Measurements from ENCODE around the gene HLA-DQB1.
"Not testable (repeated sequence)": the region's sequence is repeated elsewhere in the genome, so short reads cannot be mapped to it uniquely, and the experiment has no call there.

HLA-DQB1 gene

GRCh38 chr6:32664354-32664753 lies 2.1 kb downstream of the HLA-DQB1 start:
- no peak overlapping the region for H3K27ac ChIP-seq
- no peak for DNase-seq (ENCODE audit: low read depth, low spot score)

- DNase-seq (ENCODE audit: low read depth, low spot score): no peak
- H3K27ac ChIP-seq: no peak overlapping the region
Measured at GRCh38 chr6:32662836-32663235, 3.6 kb downstream of the HLA-DQB1 start.

GRCh38 chr6:32662099-32662498 lies 4.4 kb downstream of the HLA-DQB1 start:
- no peak for DNase-seq (ENCODE audit: low read depth, low spot score)
- H3K27ac ChIP-seq: no peak overlapping the region

GRCh38 chr6:32659856-32660595 lies 6.4 kb downstream of the HLA-DQB1 start:
- DNase-seq (ENCODE audit: low read depth, low spot score): no peak
- H3K27ac ChIP-seq: no peak overlapping the region

- H3K27ac ChIP-seq: no peak overlapping the region
Measured at GRCh38 chr6:32658268-32658897, 8.1 kb downstream of the HLA-DQB1 start.

GRCh38 chr6:32657819-32658218 lies 8.6 kb downstream of the HLA-DQB1 start:
- DNase-seq (ENCODE audit: low read depth, low spot score); H3K27ac ChIP-seq: not testable (repeated sequence)

More at GRCh38 chr6:32658268-32658897, 8.1 kb downstream of the HLA-DQB1 start:
- DNase-seq (ENCODE audit: low read depth, low spot score): no peak

GRCh38 chr6:32657329-32657728 lies 9.1 kb downstream of the HLA-DQB1 start:
- not testable (repeated sequence) for DNase-seq (ENCODE audit: low read depth, low spot score)

GRCh38 chr6:32655203-32655710 lies 11.2 kb downstream of the HLA-DQB1 start:
- no peak for DNase-seq (ENCODE audit: low read depth, low spot score)

More at GRCh38 chr6:32657329-32657728, 9.1 kb downstream of the HLA-DQB1 start:
- not testable (repeated sequence) for H3K27ac ChIP-seq

GRCh38 chr6:32645047-32645703 lies 21.3 kb downstream of the HLA-DQB1 start:
- no peak overlapping the region for H3K27ac ChIP-seq
- no peak for DNase-seq (ENCODE audit: low read depth, low spot score)

More at GRCh38 chr6:32655203-32655710, 11.2 kb downstream of the HLA-DQB1 start:
- H3K27ac ChIP-seq: no peak overlapping the region

- no peak for DNase-seq (ENCODE audit: low read depth, low spot score)
- H3K27ac ChIP-seq: no peak overlapping the region
Measured at GRCh38 chr6:32643904-32644303, 22.6 kb downstream of the HLA-DQB1 start.

- DNase-seq (ENCODE audit: low read depth, low spot score): no peak
- no peak overlapping the region for H3K27ac ChIP-seq
Measured at GRCh38 chr6:32642720-32643106, 23.7 kb downstream of the HLA-DQB1 start.

GRCh38 chr6:32641785-32642719 lies 24.4 kb downstream of the HLA-DQB1 start:
- H3K27ac ChIP-seq; DNase-seq (ENCODE audit: low read depth, low spot score): not testable (repeated sequence)

GRCh38 chr6:32641122-32641521 lies 25.3 kb downstream of the HLA-DQB1 start:
- H3K27ac ChIP-seq: no peak overlapping the region
- DNase-seq (ENCODE audit: low read depth, low spot score): no peak

- H3K27ac ChIP-seq: no peak overlapping the region
- DNase-seq (ENCODE audit: low read depth, low spot score): no peak
Measured at GRCh38 chr6:32639440-32640394, 26.7 kb downstream of the HLA-DQB1 start.

GRCh38 chr6:32638532-32639219 lies 27.8 kb downstream of the HLA-DQB1 start:
- DNase-seq (ENCODE audit: low read depth, low spot score): no peak
- H3K27ac ChIP-seq: no peak overlapping the region

- no peak overlapping the region for H3K27ac ChIP-seq
Measured at GRCh38 chr6:32637883-32638282, 28.6 kb downstream of the HLA-DQB1 start.

GRCh38 chr6:32637219-32637880 lies 29.1 kb downstream of the HLA-DQB1 start, which contains the start of gene HLA-DQA1:
Gene HLA-DQA1, plus strand, starts transcription at chr6:32637406. Its CDS starts 53 bp downstream, at chr6:32637459.
- H3K27ac ChIP-seq: no peak within 1 kb of the TSS
- DNase-seq (ENCODE audit: low read depth, low spot score): no peak

More at GRCh38 chr6:32637883-32638282, 28.6 kb downstream of the HLA-DQB1 start:
- no peak for DNase-seq (ENCODE audit: low read depth, low spot score)
